Osteoblast (primary cell): ENCODE data around the gene GALNT2. TPM values are rescaled to one million over a fixed set of nuclear protein-coding genes. Genes with fewer than 3 reads are reported as not detected.

Source experiments
- DNase-seq: peaks from one replicate; pipeline ENCODE4 v3.0.0; 2011; ENCODE audit warnings: low spot score, mixed read lengths; ENCODE audit not compliant: insufficient read length; ENCODE audit errors: missing footprints
- H2AFZ ChIP-seq: 2 replicates; pipeline ENCODE4 v1.6.0; 2011; ENCODE audit warnings: mild to moderate bottlenecking, low read length
- H3K27ac ChIP-seq: 2 replicates; pipeline ENCODE4 v1.5.1; 2011; ENCODE audit warnings: mild to moderate bottlenecking, low read depth, low read length, moderate library complexity
- H3K27me3 ChIP-seq: 2 replicates; pipeline ENCODE4 v1.6.0; 2012; ENCODE audit warnings: mild to moderate bottlenecking, control low read depth, inconsistent platforms, low read length, moderate library complexity; ENCODE audit not compliant: insufficient read depth
- H3K36me3 ChIP-seq: 2 replicates; pipeline ENCODE4 v1.5.1; 2011; ENCODE audit warnings: mild to moderate bottlenecking, low read length, control low read depth, moderate library complexity; ENCODE audit not compliant: insufficient read depth
- H3K4me1 ChIP-seq: 2 replicates; pipeline ENCODE4 v1.5.1; 2011; ENCODE audit warnings: mild to moderate bottlenecking, low read length, control low read depth, moderate library complexity; ENCODE audit not compliant: insufficient read depth
- H3K4me2 ChIP-seq: 2 replicates; pipeline ENCODE4 v1.6.0; 2011; ENCODE audit warnings: mild to moderate bottlenecking, low read length; ENCODE audit not compliant: insufficient read depth
- H3K4me3 ChIP-seq: fragments of 200-600 bp; sonication (generic); 3 replicates; pipeline ENCODE4 v1.5.1; 2012; ENCODE audit warnings: mild to moderate bottlenecking, low read length, inconsistent platforms; ENCODE audit not compliant: insufficient read depth
- H3K79me2 ChIP-seq: 2 replicates; pipeline ENCODE4 v1.6.0; 2012; ENCODE audit warnings: mild to moderate bottlenecking, low read length, control low read depth, inconsistent platforms; ENCODE audit not compliant: insufficient read depth
- H3K9me3 ChIP-seq: 2 replicates; pipeline ENCODE4 v1.5.1; 2011; ENCODE audit warnings: low read depth, low read length, control low read depth
- H4K20me1 ChIP-seq: 2 replicates; pipeline ENCODE4 v1.6.0; 2012; ENCODE audit warnings: mild to moderate bottlenecking, low read length, control low read depth; ENCODE audit not compliant: insufficient read depth
- total RNA-seq: library from RNA; depleted of rRNA; stranded (reverse); fragments of >200 nt; gene quantifications from 2 replicates; pipeline ENCODE4 v1.2.3, GENCODE V29; 2012
- TF ChIP-seq, protein P1 (sequence below): IDR thresholded peaks from 2 replicates; pipeline ENCODE4 v1.5.1; 2011; ENCODE audit warnings: mild to moderate bottlenecking, low read depth, low read length, moderate library complexity; ENCODE audit errors: extremely low read depth

GALNT2 gene
- total RNA-seq, 1 donor, result 83.2 TPM

- Histone ChIP-seq H3K27ac (no peak overlapping the region), H3K79me2 (no peaks in the 10 kb centered on the region), H3K27me3 (no peaks in the 10 kb centered on the region), H3K4me2 (no peak overlapping the region), H3K4me3 (no peak overlapping the region), H2AFZ (no peak overlapping the region), H4K20me1 (no peaks in the 10 kb centered on the region), H3K4me1 (no peaks in the 10 kb centered on the region), H3K36me3 (no peaks in the 10 kb centered on the region), H3K9me3 (no peaks in the 10 kb centered on the region)
- TF ChIP-seq, protein P1, sequence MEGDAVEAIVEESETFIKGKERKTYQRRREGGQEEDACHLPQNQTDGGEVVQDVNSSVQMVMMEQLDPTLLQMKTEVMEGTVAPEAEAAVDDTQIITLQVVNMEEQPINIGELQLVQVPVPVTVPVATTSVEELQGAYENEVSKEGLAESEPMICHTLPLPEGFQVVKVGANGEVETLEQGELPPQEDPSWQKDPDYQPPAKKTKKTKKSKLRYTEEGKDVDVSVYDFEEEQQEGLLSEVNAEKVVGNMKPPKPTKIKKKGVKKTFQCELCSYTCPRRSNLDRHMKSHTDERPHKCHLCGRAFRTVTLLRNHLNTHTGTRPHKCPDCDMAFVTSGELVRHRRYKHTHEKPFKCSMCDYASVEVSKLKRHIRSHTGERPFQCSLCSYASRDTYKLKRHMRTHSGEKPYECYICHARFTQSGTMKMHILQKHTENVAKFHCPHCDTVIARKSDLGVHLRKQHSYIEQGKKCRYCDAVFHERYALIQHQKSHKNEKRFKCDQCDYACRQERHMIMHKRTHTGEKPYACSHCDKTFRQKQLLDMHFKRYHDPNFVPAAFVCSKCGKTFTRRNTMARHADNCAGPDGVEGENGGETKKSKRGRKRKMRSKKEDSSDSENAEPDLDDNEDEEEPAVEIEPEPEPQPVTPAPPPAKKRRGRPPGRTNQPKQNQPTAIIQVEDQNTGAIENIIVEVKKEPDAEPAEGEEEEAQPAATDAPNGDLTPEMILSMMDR, result no peak
- no peak for DNase-seq
Observed at GRCh38 chr1:230327892-230328284, 260.9 kb downstream of the GALNT2 start.

DNA sequence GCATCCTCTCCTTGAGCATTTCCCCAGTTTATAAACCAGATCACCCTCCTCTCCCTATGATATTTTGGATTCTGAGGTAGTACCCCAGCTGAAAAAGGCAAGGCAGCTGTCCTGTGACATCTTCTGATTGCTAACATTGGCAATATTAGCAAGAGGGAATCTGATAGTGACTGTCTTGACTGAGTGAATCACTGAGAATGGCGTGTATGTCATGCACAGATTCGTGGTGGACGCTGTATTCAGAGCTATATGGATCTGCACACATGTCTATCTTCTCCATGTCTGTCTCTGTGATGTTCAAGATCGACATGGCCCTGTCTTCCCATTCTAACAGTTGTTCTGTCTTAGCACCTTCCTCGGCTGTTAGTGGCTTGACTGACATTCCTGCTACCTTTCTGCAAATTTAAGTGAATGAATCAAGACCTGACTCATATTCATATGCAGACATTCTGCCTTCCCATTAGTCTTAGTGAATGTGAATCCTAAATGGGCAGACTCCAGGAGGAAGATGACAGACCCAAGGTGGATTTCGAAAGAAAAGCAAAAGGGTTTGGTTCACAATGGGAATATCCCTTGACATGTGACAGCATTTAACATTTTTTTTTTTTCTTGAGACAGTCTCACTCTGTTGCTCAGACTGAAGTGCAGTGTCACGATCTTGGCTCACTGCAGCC is 261.4 kb downstream of the GALNT2 start:
- no peak for DNase-seq
- H3K4me1 ChIP-seq, result no peaks in the 10 kb centered on the region
- no peak overlapping the region for H3K4me3 ChIP-seq
- H3K27ac ChIP-seq, result no peak overlapping the region
- TF ChIP-seq, protein P1, result no peak
- no peaks in the 10 kb centered on the region for H3K9me3 ChIP-seq
- no peak overlapping the region for H2AFZ ChIP-seq
- no peaks in the 10 kb centered on the region for H3K36me3 ChIP-seq
- H3K4me2 ChIP-seq, result no peak overlapping the region
- no peaks in the 10 kb centered on the region for H3K79me2 ChIP-seq
- H3K27me3 ChIP-seq, result no peaks in the 10 kb centered on the region
- no peaks in the 10 kb centered on the region for H4K20me1 ChIP-seq

DNA sequence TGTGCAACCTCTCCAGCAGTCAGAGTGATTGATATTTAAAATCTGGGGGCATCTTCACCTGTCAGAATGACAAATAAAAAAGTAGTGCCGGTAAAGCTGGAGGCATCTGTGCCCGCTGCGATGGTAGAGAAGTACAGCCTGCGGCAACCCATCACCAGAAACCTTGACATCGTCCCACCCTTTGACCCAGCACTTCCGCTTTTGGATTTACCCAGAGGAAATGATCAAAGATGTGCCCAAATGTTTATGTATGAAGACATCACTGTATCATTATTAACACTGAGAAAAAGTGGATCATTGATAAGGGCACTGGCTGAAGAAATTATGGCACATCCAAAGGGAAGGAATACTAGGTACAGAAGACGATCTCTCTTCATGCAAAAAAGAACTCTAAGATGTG is 263.1 kb downstream of the GALNT2 start:
- H3K9me3 ChIP-seq, result no peaks in the 10 kb centered on the region
- no peak overlapping the region for H2AFZ ChIP-seq
- no peaks in the 10 kb centered on the region for H3K79me2 ChIP-seq
- no peaks in the 10 kb centered on the region for H3K27me3 ChIP-seq
- H3K4me3 ChIP-seq, result no peak overlapping the region
- DNase-seq, result no peak
- H3K27ac ChIP-seq, result no peak overlapping the region
- no peaks in the 10 kb centered on the region for H3K36me3 ChIP-seq
- no peak overlapping the region for H3K4me2 ChIP-seq
- no peaks in the 10 kb centered on the region for H3K4me1 ChIP-seq
- TF ChIP-seq, protein P1, result no peak
- H4K20me1 ChIP-seq, result no peaks in the 10 kb centered on the region
